NOMO-1 (cell line): ENCODE measurements around the gene PIGW.
"Not testable (repeated sequence)": the region's sequence is repeated elsewhere in the genome, so short reads cannot be mapped to it uniquely, and the experiment has no call there.

Experiments
- DNase-seq, 2 experiments: peaks; one replicate each; lab custom pipeline; 2025; ENCODE audit not compliant: unreplicated experiment in 2 of 2; lab: John Stamatoyannopoulos, UW

PIGW gene

GRCh38 chr17:36507266-36507665, 27.5 kb upstream of the PIGW start:
- no peak for DNase-seq

- not testable (repeated sequence) for DNase-seq
These were observed 26.3 kb upstream of the PIGW start for GRCh38 chr17:36508439-36508838.

GRCh38 chr17:36509272-36509985, 25.4 kb upstream of the PIGW start:
- DNase-seq = no peak

DNA sequence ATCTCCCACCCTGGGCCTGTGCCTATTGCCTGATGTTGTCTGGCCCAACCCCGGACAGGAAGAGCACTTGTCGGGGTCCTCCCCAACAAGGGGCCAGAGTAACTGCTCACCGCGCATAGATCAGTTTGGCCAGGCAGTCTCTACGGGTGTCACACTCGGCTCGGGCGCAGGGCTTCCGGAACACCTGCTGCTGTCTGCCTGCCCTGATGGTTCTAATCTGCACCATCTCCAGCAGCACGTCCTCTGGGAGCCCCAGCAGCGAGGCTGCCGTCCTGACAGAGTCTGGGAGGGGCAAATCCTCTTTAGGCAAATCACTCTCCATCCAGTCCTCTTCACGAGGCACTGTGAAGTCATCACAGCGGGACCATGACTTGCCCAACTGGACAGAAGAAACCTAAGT, 24.2 kb upstream of the PIGW start:
- no peak for DNase-seq

DNA sequence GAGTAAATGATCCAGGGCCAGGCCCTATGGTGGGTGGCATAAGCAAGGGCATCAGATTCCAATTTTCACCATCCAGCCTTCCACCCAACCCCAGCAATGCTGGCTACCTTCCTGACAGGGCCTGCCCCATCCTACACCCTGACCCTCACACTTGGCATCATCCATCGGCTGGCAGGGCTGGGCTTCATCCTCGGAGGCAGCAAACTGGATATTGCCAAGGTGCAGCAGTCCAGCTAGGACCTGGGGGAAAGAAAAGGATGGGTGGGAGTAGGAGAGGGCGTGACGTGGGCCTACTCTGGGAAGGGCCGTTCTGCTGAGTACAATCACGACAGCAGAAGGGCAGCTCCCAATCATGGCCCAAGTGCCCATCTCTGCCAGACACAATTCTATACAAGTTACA, 23.6 kb upstream of the PIGW start:
- DNase-seq = no peak

- DNase-seq = no peak
These were observed 22.1 kb upstream of the PIGW start for GRCh38 chr17:36512641-36513040.

- no peak for DNase-seq
These were observed 19.9 kb upstream of the PIGW start for GRCh38 chr17:36514856-36515255.

DNA sequence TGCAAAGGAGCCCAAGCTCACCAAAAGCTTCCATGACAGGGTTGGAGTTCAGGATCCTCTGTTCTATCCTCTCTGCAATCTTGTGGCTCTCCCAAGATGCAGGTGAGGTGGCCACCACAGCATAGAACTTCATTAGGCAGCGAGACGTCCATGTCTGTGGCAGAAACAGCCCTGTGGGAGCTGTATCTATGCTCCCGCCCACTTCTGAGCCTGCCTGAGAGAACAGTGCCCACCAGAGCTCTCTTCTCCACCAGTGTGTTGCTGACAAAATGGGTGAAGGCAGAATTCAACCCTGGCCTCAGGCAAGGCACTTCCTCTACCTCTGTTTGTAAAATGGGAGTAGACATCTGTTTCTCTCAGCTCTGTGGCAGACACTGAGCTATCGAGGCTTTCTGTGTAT, 18.9 kb upstream of the PIGW start:
- DNase-seq = no peak

DNA sequence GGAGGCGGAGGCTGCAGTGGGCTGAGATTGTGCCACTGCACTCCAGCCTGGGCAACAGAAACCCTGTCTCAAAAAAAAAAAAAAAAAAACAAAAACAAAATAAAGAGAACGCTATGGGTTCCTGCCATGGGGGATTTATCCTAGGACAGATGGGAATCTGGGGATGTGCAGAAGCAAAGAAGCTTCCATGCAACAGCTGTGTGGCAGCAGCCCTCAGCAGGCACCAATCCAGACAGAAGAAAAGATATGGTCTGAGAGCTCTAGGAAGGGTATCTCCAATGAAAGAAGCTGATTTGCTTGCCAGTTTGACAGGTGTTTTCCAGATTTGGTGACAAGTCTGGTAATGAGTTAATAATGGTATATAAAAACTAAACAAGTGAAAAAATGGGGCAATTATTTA, 11.7 kb upstream of the PIGW start:
- DNase-seq = no peak

DNA sequence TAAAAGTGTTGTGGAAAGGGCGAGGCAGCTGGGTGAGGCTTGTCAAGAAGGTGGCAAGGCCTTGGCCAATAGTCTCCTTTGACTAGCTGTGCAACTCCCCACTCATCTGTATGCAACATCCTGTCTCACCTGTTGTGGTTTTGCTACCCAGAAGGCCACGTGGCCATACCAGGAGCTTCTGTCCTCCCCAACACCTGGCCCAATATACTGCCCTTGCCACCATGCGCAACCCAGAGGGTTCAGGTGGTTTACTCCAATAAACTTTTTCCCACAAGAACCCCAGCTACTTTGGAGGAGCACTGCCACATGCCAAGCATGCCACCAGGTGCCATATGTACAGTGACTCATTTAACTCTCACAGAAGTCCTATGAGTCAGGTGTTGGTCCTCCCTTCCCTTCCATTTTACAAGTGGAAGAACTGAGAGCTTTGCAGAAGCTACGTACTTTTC, 10.3 kb upstream of the PIGW start:
- DNase-seq = no peak

- DNase-seq = no peak
These were observed 9.7 kb upstream of the PIGW start for GRCh38 chr17:36525113-36525512.

GRCh38 chr17:36525888-36526287, 8.9 kb upstream of the PIGW start:
- no peak for DNase-seq

GRCh38 chr17:36527621-36528250, 7.1 kb upstream of the PIGW start:
- no peak for DNase-seq

DNA sequence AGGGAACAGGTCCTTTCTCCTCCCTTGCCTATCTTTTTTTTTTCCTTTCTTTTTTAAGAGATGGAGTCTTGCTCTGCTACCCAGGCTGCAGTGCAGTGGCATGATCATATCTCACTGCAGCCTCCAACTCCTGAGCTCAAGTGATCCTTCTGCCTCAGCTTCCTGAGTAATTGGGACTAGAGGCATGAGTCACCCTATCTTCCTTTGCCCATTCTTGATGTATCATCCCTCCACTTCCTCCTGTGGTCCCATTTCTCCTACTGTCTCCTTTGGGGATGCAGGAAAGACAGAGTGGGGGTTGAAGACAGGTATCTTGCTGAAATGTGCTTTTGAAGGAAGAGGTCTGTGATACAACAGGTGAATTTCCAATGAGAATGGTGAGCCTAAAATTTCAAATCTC, 5.7 kb upstream of the PIGW start:
- DNase-seq = no peak

GRCh38 chr17:36532435-36532975, 2.3 kb upstream of the PIGW start:
- no peak for DNase-seq

DNA sequence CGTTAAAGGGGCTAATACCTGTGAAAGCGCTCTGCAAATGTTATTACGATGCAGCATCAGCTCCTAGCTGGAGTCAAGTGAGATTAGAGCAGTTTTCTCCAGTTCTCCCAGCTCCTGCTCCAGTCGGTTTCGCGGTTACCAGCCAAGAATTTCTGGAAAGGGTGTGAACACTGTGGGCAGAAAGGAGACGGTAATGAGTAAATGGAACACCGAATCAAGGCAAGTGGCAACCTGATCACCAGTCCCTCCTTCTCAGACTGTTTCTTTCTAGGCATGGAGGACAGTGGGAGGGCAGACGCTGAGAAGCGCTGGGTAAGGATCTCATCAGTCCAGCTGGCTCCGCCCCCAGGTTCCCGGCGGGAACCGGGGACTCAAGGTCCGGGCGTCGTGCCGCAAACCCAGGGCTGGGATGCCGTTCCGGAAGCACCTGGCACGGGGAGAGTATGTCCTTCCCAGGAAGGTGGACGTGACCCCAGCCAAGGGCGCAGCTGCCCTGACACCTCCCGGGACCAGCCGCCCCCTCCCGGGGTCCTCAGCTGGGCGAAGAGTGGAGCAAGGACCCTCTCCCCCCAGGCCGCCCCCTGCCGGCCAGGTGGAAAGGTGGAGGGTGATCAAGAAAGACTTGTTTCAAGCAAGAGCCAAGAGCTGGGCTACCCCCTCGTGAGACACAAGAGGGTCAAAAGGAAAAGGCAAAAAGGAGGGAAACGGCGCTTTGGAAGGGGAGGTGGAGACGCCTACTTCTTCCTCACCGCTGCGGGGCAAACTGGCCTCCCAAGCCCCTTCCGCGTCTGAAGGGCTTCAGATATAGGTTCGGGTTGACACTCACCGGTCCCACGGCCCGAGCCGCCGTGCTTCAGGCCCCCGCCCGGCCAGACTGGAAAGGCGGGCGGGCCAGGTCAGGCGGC, 600 bp upstream of the PIGW start:
- no peak for DNase-seq

GRCh38 chr17:36535669-36536081, 888 bp downstream of the PIGW start:
- DNase-seq = no peak

GRCh38 chr17:36540696-36541095, 5.9 kb downstream of the PIGW start:
- no peak for DNase-seq

DNA sequence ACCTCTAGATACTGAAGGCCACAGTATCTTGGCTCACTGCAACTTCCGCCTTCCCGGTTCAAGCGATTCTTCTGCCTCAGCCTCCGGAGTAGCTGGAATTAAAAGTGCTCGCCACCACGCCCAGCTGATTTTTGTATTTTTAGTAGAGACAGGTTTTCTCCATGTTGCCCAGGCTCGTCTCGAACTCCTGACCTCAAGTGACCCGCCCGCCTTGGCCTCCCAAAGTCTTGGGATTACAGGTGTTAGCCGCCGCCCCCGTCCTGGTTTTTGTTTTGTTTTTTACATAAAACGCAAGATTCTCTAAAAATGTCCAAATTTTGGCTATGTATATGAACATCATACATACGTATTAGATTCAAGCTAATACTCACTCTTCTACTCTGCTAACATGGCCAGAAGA, 8.0 kb downstream of the PIGW start:
- no peak for DNase-seq

DNA sequence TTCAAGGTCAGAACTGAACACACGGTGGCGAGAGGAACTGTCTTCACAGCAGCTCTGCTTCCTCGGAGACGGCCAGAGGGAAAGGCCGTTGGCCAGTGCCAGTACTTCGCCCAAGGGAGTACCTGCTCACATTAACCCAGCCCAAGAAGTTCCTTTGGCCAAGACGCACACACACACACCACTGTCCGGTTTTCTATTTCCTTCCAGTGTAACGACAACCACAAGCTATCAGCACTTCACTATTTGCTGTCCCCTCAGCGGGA, 9.2 kb downstream of the PIGW start:
- peak; percentile 60 to 64 for DNase-seq

- peak; percentile 85 to 89 for DNase-seq
These were observed 9.7 kb downstream of the PIGW start, which contains the start of gene GGNBP2 for GRCh38 chr17:36544307-36545076. TSS of gene GGNBP2 (plus strand) at chr17:36544919. CDS start at chr17:36545725, 806 bp downstream.
